HAP-1 (cell line): Measurements from ENCODE around the gene DOCK4.

Source experiments
- DNase-seq, 2 experiments: peaks; one replicate each; pipeline ENCODE4 v3.0.0-alpha.2; 2016 to 2020; ENCODE audit warnings: low spot score in 2 of 2
- H3K27me3 ChIP-seq: fragments of 250-450 bp; sonication (Bioruptor Pico); 2 replicates; pipeline ENCODE4 v1.5.1; 2020; ENCODE audit warnings: low read depth, mild to moderate bottlenecking, moderate library complexity
- H3K36me3 ChIP-seq: fragments of 250-450 bp; sonication (Bioruptor Pico); replicated peaks from 2 replicates; pipeline ENCODE4 v1.5.1; 2020; ENCODE audit warnings: mild to moderate bottlenecking
- H3K4me1 ChIP-seq: fragments of 250-450 bp; sonication (Bioruptor Pico); 2 replicates; pipeline ENCODE4 v1.5.1; 2020; ENCODE audit warnings: mild to moderate bottlenecking
- H3K4me3 ChIP-seq: fragments of 250-450 bp; sonication (Bioruptor Pico); 2 replicates; pipeline ENCODE4 v1.5.1; 2020; ENCODE audit warnings: mild to moderate bottlenecking, moderate library complexity
- H3K9me3 ChIP-seq: fragments of 250-450 bp; sonication (Bioruptor Pico); 2 replicates; pipeline ENCODE4 v1.5.1; 2020; ENCODE audit warnings: mild to moderate bottlenecking, moderate library complexity
- in situ Hi-C: fragments of 300-500 bp; cut with MboI; formaldehyde crosslinking; loops from 3 replicates; pipeline ENCODE4 v1.14.3; 2020; ENCODE audit warnings: low sequenced_read_pairs, inconsistent platforms, mixed read lengths

Gene DOCK4

DNA sequence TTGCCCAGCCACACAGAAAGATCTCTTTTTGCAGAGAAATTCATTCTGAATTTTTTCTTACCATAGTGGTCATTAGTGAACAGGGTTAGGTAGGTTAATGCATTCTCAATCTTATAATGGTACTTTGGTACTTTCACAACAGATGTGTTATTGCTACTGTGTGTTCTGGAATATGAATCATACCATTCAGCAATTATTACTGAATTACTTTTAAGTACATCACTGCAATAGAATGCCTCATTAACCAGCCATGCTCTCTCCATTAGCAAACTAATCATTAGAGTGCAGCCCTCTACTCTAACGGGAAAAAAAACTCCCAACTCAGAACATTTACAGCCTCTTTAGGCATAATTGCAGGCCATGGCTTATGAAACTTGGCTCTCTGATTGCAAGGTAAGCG lies 102.1 kb downstream of the DOCK4 start:
- Histone ChIP-seq H3K4me1 (no peaks in the 10 kb centered on the region), H3K36me3 (no peaks in the 10 kb centered on the region), H3K27me3 (no peaks in the 10 kb centered on the region), H3K4me3 (no peak overlapping the region), H3K9me3 (no peaks in the 10 kb centered on the region)
- DNase-seq = no peak
- in situ Hi-C loops = no loop called here

DNA sequence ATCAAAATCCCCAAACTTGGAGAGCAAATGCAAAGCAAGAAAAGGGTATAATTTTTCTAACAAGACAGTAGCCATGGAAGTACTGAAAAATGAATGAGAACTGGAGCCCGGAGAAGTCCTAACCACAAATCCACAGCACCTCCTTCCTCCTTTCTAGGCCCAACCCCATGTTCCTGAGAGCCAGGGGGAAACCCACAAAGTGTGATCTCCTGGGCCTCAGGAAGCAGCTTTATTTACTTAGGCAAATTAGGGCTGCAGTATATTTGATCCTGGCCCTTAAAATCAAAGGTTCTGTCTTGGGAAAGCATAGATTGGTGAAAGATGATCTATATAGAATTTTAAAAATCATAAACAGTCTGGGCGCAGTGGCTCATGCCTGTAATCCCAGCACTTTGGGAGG lies 103.0 kb downstream of the DOCK4 start:
- DNase-seq = no peak
- in situ Hi-C loops = no loop called here
- H3K4me1 ChIP-seq = no peaks in the 10 kb centered on the region
- no peaks in the 10 kb centered on the region for H3K36me3 ChIP-seq
- no peaks in the 10 kb centered on the region for H3K9me3 ChIP-seq
- H3K4me3 ChIP-seq = no peak overlapping the region
- H3K27me3 ChIP-seq = no peaks in the 10 kb centered on the region

DNA sequence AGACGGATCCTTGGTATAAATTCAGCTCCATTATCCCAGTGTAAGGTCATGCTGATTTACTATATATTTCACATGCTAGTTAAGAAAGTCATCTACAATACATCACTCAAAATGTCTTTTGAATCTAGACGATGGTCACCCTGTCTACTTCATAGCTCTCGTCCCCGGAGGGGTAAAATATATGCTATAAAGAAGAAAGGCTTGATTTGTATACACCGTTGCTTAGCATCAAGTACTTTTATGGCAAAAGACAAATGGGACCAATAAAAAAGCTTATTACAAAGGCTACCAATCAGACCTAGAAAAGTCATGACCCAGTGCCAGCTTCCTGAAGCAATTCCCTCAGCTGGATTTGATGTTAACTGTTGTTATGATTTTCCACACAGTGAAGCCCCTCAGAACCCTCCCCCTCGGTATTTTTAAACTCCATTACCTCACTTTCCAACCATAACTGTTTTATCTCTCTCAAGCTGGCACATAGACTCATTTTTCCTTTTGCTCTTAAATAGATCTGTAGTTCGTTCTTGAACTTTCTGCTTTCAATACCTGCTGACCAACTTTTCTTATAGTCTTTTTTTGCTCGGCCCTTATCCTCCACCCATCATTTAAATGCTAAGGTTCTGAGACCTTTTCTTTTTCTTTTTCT lies 104.9 kb downstream of the DOCK4 start:
- H3K4me3 ChIP-seq = no peak overlapping the region
- H3K27me3 ChIP-seq = no peaks in the 10 kb centered on the region
- no peak for DNase-seq
- H3K36me3 ChIP-seq = no peaks in the 10 kb centered on the region
- no peaks in the 10 kb centered on the region for H3K4me1 ChIP-seq
- H3K9me3 ChIP-seq = no peaks in the 10 kb centered on the region
- in situ Hi-C loops = no loop called here

DNA sequence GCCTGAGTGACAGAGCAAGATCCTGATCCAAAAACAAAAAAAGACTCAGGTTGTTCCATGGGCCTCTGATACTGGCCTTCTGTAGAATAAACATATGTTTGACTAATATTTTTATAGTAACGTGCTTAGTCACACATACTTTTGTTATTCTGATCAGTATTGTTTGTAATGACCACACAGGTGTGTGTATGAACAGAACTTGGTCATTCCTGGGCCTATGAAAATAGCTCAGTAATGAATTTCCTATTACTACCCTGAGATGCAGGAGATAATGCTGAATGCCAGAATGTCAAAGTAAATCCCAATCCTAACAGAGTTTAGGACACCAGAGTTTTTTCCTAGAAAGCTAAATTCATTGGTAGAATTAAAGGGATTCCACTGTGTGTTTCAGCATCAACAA lies 108.7 kb downstream of the DOCK4 start:
- Histone ChIP-seq H3K36me3 (no peaks in the 10 kb centered on the region), H3K4me3 (no peak overlapping the region), H3K27me3 (no peaks in the 10 kb centered on the region), H3K9me3 (no peaks in the 10 kb centered on the region), H3K4me1 (no peaks in the 10 kb centered on the region)
- DNase-seq = no peak
- in situ Hi-C loops = no loop called here

DNA sequence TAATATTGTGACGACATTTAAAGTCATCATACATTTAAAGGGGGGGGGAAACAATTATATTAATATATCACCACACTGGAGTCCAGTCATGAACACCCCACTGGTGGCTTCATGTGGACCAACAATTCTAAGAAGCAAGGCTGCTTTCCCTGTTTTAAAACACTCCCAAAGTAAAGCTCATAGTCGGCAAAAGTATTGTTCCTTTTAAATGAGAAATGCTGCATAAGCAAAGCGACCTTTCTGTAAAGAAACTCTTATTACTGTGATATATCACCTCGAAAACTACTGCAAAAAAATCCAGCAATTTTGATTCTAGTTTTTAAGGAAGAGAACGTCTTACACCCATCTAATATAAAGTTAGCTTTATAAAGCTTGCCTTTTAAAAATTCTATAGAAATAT lies 112.8 kb downstream of the DOCK4 start:
- H3K9me3 ChIP-seq = no peaks in the 10 kb centered on the region
- no peak for DNase-seq
- in situ Hi-C loops = no loop called here
- H3K4me3 ChIP-seq = no peak overlapping the region
- H3K27me3 ChIP-seq = no peaks in the 10 kb centered on the region
- H3K36me3 ChIP-seq = no peaks in the 10 kb centered on the region
- H3K4me1 ChIP-seq = no peaks in the 10 kb centered on the region

DNA sequence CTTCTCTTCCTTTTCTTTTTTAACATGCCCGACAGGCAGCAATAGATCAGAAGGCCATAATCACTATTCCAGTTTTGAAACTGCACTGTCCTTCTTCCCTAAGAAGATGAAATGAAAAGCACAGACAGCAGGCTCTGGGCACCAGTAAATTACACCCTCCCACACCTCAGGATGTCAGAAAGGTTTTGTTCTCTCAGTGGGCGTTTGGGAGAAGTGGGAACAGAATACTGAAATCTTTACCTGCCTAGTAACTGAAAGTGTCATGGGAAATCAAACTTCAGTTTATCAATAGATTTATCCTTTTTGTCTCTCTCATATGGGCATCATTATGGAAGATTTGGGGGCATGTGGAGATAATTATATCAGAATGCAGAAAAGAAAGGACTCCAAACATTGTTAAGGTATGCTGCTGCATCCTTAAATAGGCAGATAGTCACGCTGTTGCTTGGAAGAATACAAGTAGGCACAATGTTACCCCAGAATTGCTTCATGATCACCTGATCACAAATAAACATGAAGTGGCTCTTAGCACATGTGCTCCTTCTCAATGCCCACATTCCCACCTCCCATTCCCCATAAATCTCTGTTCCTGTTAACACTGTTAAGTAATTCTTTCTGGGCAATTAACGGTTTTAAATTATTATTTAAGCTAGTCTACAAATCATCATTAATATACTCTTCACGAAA lies 113.3 kb downstream of the DOCK4 start:
- Histone ChIP-seq H3K4me3 (no peak overlapping the region), H3K9me3 (no peaks in the 10 kb centered on the region), H3K27me3 (no peaks in the 10 kb centered on the region), H3K4me1 (no peaks in the 10 kb centered on the region), H3K36me3 (no peaks in the 10 kb centered on the region)
- no peak for DNase-seq
- in situ Hi-C loops = no loop called here

DNA sequence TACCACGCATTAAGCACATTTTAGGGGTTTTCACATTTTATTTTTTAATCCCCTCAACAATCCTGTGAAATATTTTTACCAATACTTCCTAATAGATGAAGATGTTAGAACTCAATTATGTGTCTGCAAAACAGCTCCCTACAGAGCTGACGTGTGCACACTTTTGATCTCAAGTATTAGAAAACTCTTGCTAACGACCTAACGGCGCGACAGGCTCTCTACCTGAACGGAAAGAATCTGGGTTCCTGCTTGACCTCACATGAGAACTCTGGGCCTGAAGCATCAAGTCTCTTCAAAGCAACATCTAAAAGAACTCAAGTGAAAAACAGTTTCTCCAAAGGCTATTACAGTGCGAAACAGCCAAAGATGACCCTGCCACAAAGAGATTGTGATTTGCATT lies 113.9 kb downstream of the DOCK4 start:
- in situ Hi-C loops = no loop called here
- Histone ChIP-seq H3K9me3 (no peaks in the 10 kb centered on the region), H3K36me3 (no peaks in the 10 kb centered on the region), H3K27me3 (no peaks in the 10 kb centered on the region), H3K4me3 (no peak overlapping the region), H3K4me1 (no peaks in the 10 kb centered on the region)
- DNase-seq = no peak

DNA sequence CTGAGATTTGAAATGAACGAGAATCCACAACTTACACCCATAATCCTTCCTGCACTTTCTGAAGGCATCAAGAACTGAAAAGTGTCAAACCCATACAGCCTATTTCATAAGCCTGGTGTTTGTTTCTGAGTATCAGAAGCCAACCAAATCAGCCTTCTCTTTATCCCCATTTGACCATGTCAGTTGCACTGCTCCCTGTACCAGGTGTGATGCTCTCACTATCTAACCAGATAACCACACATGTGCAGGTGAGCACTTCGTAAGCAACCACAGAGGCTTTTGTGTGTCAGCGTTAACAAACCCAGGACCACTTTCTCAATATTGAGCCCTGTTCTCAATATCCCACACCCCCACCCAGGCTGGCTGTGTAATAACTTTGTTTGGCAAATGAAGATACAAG lies 114.4 kb downstream of the DOCK4 start:
- no peaks in the 10 kb centered on the region for H3K9me3 ChIP-seq
- H3K27me3 ChIP-seq = no peaks in the 10 kb centered on the region
- in situ Hi-C loops = no loop called here
- H3K36me3 ChIP-seq = no peaks in the 10 kb centered on the region
- no peak overlapping the region for H3K4me3 ChIP-seq
- no peaks in the 10 kb centered on the region for H3K4me1 ChIP-seq
- DNase-seq = no peak

DNA sequence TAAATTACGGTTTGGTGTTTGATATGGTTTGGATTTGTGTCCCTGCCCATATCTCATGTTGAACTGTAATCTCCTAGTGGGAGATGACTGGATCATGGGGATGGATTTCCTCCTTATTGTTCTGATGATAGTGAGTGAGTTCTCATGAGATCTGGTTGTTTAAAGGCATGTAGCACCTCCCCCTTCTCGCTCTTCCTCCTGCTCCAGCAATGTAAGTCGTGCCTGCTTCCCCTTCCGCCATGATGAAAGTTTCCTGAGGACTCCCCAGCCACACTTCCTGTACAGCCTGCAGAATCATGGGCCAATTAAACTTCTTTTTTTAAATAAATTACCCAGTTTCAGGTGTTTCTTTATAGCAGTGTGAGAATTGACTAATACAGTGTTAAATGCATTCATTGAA lies 116.6 kb downstream of the DOCK4 start:
- Histone ChIP-seq H3K27me3 (no peaks in the 10 kb centered on the region), H3K36me3 (no peaks in the 10 kb centered on the region), H3K4me3 (no peak overlapping the region), H3K9me3 (no peaks in the 10 kb centered on the region), H3K4me1 (no peaks in the 10 kb centered on the region)
- DNase-seq = no peak
- in situ Hi-C loops = no loop called here

DNA sequence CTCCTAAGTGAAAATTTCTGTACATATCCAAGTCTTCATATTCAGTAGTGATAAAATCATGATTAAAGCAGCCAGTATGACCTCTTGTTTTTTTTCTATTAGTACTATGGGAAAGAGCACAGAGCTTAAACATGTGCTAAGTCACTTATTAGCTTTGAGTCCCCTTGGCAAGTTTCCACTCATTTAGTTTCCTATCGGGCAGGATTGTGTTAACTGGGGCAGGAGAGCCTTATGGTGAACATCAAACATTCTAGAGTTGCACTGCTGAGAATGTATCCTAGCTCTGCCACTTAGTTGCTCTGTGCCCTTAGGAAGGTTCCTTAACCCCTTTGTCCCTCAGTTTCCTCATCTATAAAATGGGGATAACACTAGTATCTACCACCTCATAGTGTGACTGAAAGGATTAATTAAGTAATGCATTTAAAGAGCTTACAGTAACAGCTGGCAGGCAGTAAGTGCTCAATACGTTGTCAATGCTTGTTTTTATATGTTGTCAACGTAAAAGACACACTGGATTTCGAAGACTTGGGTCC lies 117.6 kb downstream of the DOCK4 start:
- H3K36me3 ChIP-seq = no peaks in the 10 kb centered on the region
- H3K27me3 ChIP-seq = no peaks in the 10 kb centered on the region
- no peaks in the 10 kb centered on the region for H3K9me3 ChIP-seq
- DNase-seq = no peak
- in situ Hi-C loops = no loop called here
- H3K4me3 ChIP-seq = no peak overlapping the region
- H3K4me1 ChIP-seq = no peaks in the 10 kb centered on the region

DNA sequence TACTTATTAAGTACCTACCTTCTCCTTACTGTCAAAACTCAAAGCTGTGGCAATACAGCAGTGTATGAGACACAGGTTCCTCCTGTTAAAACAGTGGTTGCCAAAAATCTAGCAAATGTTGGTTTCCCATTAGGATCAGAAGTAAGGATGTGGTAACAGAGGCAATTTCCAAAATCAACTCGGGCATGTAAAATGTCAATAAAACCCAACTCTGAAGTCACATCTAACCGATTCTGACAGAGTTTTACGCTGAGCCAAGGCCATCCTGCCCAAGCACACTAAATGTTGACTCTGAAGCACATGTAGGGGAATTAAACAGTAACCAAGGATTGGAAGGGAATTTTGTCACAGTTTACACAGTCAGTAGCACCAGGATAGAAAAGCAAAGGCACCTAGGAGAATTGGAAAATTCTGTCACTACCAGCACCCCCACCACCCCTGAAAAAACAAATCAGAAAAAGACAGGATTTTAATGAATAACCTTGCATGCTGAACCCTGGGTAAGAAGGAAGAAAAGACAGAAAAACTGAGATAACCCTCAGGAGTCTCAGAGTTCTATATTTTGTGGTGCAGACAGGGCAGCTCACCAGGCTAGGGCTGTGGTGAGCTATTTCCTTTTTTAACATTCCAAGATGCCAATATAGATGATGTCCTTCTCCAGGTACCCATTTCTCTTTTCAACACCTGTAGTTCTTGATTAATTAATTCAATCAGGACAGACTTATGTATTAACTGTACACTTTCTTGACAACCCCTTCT lies 119.5 kb downstream of the DOCK4 start:
- Histone ChIP-seq H3K9me3 (no peaks in the 10 kb centered on the region), H3K4me3 (no peak overlapping the region), H3K27me3 (no peaks in the 10 kb centered on the region), H3K4me1 (no peaks in the 10 kb centered on the region), H3K36me3 (no peaks in the 10 kb centered on the region)
- in situ Hi-C loops = no loop called here
- no peak for DNase-seq

DNA sequence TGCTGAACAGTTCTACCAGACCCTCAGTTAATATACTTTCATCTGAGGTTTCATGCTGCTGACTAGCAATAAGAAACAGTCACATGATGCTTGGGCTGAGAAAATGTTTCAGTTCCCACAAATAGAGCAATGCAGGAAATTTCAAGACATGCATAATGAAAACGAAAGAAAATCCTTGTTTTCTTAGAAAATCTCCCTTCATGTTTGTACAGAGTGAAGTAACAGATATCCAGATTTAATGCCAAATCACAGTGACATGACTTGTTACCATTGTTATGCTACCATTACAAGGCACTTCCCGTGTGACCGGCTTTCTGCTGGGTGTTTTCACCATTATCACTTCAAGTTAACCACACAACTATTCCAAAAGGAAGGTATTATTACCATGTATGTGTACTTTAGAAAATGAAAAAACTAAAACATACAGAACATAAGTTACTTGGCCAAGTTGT lies 121.7 kb downstream of the DOCK4 start:
- no peak for DNase-seq
- Histone ChIP-seq H3K9me3 (no peaks in the 10 kb centered on the region), H3K27me3 (0 out of 2 replicates have a peak, but pooled peaks cover 2% of the 10 kb centered on the region), H3K4me3 (no peak overlapping the region), H3K36me3 (no peaks in the 10 kb centered on the region), H3K4me1 (no peaks in the 10 kb centered on the region)
- in situ Hi-C loops = no loop called here

DNA sequence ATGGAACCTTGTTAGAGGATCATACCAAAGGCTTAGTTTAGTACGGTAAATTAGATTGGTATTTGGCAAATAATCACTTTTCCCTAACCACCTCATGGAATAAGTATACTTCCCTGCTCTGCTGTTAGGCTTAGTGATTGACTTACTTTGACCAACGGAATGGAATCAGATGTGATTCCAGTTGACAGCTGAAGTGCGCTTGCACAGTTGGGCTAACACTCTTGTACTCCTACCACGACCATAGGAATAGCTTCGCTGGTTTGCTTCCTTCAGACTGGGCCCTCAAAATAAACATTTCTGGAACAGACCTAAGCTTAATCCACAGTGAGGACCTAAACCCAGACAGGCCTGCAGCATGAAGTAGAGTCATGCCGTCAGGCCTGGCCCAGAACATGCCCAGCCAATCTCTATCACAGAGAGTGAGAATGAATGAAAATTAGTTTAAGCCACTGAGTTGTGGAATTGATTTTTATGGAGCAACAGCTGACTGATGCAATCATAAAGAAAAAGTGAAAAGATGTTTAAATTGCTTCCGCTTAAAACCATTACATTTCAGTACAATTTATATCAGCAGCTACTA lies 122.3 kb downstream of the DOCK4 start:
- Histone ChIP-seq H3K4me3 (no peak overlapping the region), H3K9me3 (no peaks in the 10 kb centered on the region), H3K36me3 (no peaks in the 10 kb centered on the region), H3K4me1 (no peaks in the 10 kb centered on the region), H3K27me3 (0 out of 2 replicates have a peak, but pooled peaks cover 3% of the 10 kb centered on the region)
- in situ Hi-C loops = no loop called here
- DNase-seq = no peak

DNA sequence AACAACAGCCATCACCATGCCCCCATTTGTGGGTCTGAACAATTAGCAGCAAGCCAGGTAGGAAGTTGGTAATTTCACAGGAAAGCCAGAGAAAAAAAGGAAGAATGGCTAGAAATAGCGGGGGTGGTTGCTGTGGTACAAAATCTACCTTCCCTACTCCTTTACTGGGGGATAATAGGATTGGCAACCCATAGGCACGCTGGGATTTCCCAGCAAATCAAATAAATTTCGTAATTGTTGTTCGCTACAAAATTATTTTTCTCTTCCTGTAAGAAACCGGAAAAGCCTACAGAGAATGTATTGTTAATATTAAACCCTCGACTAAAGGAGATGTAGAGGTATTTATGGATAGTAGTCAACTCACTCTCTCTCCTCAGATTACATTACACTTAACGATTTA lies 123.9 kb downstream of the DOCK4 start:
- H3K36me3 ChIP-seq = no peaks in the 10 kb centered on the region
- H3K4me1 ChIP-seq = no peaks in the 10 kb centered on the region
- DNase-seq = no peak
- H3K27me3 ChIP-seq = 0 out of 2 replicates have a peak, but pooled peaks cover 3% of the 10 kb centered on the region
- no peaks in the 10 kb centered on the region for H3K9me3 ChIP-seq
- in situ Hi-C loops = no loop called here
- no peak overlapping the region for H3K4me3 ChIP-seq
